ACHN (cell line): ENCODE data around the gene STAC3.
A peak's percentile ranks its signal among the peaks of the same experiment; 100 is the strongest.

Experiments
- DNase-seq: peaks from one replicate; pipeline ENCODE4 v3.0.0-alpha.2; 2015
- in situ Hi-C: cut with HindIII; loops from 2 replicates; pipeline ENCODE4 v1.10.0; 2017; ENCODE audit warnings: low sequenced_read_pairs, low pct_ligation_motif_present, low pct_unique_long_range_greater_than_20kb

Gene STAC3

DNA sequence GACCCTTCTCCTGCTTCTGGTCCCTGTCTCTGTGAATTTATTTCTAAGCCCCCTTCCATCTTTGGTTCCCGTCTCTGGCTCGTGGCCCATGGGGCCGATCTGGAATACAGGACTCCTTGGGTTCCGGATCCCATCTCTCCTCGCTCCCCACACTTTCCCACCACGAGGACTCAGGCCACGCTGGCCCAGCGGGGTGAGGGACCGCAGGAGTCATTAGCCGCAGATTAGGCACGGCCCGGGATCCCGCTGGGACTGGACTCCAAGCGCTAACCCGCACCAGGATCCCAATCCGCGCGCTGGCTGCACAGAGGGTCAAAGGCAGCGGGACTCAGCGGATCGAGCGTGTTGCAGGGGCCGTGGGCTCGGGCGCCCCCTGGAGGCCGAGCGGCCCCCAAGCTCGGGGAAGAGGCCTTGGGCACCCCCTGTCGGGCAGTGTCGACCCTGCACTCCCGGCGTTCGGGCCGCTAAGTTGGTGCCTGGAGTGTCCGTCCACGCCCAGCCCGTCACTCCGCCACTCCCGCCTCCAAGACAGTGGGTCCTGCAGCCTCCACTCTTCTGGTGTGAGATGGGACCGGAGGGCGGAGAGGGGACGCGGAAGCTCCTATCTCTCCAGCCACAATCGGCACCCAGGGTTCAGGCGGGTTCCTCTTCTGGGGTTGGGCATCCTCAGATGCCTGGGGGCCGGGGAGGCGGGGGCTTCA, 12.0 kb downstream of the STAC3 start:
- in situ Hi-C loops: no loop called here
- peak; percentile 93 for DNase-seq

DNA sequence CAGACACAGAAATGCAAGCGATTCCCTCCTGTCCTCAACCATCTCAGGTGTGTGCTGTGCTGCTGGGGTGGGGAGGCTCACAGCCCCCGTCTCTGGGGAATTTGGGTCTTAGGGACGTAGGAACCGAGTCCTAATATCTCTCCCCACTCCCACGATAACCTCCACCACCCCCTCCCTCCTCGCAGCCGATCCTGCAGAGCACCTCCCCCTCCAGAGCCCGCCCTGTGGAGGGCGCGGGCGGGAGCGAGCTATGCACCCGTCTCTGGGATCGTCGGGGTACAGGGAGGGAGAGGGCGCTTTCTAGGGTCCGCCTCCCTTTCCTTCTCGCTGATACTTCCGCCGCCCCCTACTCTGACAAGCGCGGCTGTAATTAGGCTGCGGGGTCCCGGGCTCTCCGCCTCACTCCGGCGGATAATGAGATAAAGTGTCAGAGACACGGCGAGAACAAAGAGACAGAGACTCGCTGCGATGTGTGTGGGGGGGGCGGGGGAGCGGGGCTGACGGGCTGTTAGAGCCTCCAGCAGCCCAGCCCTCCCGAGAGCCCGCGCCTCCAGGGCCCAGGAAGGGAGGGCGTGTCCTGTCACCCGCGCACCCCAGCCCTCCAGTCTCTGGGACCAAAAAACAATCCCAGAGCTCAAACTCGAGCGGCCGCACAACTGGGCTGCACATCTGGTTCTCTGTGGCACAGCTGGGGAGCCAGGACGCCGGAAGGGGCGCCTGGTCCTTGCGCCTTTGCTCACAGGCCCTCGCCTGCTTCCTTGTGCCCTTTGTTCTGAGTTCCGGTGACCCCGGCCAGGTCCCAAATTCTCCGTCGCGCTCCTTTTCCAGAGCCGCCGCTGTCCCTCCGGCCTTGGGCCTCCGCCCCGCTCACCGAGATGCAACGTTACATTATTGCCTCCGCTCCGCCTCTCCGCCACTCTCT, 12.8 kb downstream of the STAC3 start:
- DNase-seq: no peak
- in situ Hi-C loops: no loop called here

DNA sequence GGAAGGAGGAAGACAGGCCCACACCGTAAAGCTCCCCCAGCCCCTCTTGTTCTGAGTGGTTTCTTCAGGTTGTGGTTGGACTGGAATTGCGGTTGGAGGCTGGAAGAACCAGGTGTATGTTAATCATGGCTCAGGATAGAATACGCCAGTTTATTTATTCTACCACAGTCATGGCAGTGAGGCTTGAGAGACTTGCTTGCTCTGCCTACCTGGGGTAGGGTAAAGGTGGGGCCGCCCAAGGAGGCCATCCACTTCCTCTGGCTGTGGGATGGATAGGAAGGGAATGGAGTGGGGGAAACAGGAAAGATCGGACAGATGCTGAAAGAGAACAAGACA, 13.4 kb downstream of the STAC3 start:
- no peak for DNase-seq
- in situ Hi-C loops: no loop called here

DNA sequence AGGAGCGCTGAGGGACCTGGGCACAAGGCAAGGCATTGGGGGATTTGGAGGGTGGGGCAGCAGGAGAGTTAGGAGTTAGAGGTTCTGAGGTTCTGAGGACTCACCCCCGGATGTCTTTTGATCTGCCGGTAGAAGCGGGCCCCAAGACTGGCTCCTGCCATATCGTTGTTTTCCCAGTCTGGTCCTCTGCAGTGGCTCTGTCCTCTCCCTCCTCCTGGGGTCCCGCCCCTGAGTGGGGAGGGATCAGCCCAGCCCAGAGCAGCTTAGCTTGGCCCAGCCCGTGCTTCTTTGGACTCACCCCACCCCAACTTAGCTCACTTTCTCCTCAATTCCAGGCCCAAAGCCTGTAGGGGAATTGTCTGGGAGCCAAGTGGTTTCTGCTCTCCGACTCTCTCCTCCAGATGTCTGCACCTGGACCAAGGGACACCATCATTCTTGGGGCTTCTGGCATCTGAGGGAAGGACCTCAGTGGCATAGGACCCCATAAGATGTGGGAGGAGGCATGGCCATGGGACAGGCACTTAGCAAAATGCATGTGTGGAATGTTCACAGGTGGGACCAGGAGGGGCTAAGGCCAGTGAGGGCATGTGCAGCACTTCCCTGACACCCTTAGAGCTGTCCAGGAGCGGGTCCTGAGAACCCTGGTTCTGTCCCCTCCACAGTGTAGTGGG, 13.9 kb downstream of the STAC3 start:
- in situ Hi-C loops: no loop called here
- no peak for DNase-seq

DNA sequence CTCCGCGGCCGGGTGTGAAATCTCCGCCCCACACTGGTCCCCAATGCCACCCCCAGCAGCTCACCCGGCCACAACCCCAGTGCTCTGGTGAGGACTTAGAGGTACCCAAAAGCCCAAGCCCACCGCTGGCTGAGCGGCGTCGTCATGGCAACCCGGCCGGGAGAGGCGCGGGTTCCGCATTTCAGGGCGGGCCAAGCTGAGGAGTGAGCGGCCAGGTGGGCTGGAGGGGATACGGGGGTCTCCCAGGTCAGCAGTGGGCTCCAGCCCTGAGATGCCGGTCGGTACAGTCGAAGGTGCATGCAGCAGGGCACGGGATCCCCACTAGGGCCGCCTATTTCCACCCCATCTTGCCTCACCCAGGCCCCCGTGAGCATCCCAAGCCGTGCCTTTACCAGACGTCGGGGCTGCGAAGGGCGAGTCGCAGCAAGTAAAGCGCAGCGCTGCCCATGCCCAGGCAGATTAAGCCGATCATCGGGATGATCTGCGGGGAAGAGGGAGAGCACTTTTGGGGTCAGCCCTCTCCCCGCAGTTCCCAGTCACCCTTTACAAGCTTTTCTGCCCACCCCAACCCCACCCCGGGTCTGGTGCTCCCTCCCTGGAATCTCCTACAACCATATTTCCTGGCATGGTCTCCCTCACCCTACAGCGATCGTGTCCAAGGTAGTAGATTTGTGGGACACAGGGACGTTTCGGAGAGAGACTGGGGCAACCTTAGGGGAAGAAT, 14.6 kb downstream of the STAC3 start:
- DNase-seq: no peak
- in situ Hi-C loops: no loop called here

DNA sequence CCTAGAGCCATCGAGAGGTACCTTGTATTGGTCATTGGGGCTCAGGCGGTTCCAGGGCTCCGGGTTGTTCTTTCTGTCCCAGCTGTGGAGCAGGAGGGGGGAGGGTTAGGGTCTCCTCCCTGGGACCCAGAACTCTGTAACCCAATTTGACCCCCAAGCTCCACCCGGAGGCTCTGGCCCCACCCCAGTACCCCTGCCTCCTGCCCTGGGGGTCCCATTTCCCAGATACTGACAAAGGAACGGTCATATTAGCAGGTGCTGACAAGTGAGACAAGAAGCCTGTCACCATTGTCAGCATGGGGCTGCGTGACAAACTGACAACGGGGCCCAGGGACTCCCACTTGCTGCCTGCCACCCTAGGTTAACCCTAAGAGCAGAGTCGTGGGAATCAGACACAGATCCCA, 15.3 kb downstream of the STAC3 start:
- in situ Hi-C loops: no loop called here
- no peak for DNase-seq

DNA sequence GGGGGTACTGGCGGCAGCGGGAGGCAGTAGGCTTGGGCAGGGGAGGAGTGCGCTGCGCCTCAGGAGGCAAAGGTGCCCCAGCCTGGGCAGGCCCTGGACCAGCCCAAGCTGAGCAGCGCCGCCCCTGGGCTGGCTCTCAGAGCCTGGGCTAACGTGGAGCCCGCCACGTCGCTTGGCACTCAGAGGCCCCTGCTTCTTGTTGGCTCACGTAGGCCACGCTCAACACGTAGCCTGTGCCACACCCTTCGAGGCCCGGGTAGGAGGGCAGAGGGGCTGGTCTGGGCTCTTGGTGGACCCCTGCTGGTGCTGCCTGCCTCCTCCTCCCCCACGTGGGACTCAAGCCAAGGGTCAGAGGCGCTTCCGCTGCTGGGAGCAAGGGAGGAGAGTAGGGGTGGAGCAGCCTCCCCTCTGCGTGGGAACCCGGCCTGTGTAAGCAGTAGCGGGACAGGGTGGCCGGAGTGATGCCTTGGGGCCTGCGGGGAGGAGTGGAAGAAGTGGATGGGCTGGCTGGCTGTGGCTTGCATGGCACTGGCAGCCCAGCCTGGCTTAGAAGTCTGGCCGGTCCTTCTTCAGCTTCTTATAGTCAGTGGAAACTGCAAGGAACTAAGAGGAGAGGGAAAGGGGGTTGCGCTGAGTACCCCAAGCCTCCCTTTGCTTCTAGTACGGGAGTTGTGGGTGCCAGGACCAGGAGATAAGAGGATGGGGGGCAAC, 15.8 kb downstream of the STAC3 start:
- in situ Hi-C loops: no loop called here
- no peak for DNase-seq

DNA sequence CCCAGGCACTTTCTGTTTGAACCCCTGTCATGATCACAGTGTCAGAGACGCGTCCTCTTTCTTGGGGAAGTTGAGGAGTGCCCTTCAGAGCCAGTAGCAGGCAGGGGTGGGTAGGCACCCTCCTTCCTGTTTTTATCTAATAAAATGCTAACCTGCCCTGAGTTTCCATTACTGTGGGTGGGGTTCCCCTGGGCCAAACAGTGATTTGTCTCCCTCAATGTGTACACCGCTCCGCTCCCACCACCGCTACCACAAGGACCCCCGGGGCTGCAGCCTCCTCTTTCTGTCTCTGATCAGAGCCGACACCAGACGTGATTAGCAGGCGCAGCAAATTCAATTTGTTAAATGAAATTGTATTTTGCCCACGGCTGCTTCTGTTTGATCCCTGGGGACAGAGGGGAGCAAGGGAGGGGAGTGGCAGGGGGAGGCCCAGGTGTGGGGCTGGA, 16.4 kb downstream of the STAC3 start:
- no peak for DNase-seq
- in situ Hi-C loops: no loop called here

DNA sequence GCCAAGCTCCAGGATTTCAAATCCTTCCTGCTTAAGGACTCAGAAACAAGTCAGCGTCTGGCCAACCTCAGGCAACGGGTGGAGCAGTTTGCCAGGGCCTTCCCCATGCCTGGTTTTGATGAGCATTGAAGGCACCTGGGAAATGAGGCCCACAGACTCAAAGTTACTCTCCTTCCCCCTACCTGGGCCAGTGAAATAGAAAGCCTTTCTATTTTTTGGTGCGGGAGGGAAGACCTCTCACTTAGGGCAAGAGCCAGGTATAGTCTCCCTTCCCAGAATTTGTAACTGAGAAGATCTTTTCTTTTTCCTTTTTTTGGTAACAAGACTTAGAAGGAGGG, 16.8 kb downstream of the STAC3 start:
- no peak for DNase-seq
- in situ Hi-C loops: no loop called here

DNA sequence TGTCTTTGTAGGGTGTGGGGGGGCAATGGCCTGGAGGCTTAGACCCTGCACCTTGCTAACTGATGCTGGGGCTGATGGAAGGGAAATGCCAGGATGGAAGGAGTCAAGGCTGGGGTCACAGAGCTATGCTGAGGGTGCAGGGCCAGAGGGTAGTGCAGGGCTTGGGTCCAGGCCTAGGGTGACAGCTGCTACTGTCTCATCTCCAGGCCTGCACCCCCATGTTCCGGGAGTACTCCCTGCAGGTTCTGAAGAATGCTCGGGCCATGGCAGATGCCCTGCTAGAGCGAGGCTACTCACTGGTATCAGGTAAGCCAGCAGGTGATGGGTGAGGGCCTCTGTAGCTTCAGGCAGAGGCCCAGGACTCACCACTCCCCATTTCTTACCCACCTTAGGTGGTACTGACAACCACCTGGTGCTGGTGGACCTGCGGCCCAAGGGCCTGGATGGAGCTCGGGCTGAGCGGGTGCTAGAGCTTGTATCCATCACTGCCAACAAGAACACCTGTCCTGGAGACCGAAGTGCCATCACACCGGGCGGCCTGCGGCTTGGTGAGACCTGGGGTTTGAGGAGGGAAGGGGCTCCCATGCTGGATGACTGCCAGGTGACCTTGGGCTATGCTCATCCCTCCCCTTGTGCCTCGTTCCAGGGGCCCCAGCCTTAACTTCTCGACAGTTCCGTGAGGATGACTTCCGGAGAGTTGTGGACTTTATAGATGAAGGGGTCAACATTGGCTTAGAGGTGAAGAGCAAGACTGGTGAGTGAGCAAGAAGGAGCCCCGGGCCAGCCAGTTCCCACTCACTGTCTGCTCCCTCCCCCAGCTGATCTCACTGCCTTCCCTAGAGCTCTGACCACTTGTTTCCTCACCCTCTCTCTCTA, 17.4 kb downstream of the STAC3 start:
- no peak for DNase-seq
- in situ Hi-C loops: no loop called here

DNA sequence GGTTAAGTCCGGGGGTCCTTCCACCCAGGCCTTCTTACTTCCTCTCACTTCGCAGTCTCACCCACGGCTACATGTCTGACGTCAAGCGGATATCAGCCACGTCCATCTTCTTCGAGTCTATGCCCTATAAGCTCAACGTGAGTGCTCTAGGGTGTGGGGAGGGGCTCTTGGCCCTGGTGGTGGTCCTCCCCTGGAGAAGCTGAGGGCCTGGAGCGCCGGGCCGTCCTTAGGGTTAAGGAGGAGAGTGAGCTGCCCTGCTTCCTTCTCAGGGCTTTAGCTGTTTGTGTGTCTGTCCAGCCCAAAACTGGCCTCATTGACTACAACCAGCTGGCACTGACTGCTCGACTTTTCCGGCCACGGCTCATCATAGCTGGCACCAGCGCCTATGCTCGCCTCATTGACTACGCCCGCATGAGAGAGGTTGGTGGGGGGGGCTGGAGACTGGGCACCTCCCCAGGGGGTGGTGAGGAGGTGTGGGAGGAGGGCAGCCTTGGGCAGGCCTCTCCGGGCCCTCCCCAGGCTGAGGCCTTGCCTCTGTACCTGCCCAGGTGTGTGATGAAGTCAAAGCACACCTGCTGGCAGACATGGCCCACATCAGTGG, 18.7 kb downstream of the STAC3 start:
- in situ Hi-C loops: no loop called here
- no peak for DNase-seq

DNA sequence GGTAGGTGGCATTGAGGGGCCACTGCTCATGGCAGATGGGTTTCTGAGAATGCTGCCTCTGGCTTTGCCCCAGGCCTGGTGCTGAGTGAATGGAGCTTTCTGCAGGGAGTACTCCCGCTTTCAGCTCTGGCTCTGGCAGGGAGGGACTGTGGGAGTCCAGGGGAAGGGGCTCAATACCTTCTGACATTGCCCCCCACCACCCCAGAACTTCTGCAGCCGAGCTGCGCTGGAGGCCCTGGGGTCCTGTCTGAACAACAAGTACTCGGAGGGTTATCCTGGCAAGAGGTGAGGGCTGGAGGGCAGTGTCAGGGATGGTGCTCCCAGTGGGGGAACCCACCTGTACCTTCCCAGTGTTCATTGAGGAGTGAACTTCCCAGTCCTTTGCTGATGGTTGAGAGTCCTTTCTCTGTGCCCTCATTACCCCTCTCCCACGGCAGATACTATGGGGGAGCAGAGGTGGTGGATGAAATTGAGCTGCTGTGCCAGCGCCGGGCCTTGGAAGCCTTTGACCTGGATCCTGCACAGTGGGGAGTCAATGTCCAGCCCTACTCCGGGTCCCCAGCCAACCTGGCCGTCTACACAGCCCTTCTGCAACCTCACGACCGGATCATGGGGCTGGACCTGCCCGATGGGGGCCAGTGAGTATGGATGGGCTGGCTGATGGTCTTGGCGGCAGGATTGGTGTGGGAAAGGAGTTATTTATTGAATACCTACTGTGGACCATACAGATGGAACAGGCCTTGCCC, 19.5 kb downstream of the STAC3 start:
- in situ Hi-C loops: no loop called here
- no peak for DNase-seq

DNA sequence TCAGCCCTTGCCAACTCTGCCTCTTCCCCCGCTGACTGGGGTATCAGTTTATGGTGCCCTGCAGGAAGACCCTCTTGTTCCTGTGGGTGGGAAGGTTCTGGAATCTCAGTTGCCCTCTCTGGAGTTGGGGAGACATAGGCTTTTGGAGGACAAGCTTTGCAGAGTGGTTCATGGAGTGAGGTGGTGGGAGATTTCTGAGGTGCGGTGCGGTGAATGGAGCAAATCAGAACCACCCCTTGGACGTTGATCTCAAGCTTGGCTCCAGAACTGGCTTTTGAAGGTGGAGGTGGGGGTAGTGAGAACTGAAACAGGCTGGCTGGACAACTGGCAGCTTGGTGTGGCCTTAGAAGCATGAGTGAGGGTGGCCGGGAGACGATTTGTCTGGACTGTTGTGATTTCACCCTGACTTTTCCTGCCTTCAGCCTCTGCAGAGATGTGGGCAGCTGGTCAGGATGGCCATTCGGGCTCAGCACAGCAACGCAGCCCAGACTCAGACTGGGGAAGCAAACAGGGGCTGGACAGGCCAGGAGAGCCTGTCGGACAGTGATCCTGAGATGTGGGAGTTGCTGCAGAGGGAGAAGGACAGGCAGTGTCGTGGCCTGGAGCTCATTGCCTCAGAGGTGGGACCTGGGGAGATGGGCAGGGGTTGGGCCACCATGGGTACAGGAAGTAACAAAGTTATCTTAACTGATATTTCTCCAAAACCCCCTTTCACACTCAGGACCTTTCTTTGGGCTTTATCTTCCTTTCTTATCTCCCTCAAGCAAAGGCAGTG, 20.4 kb downstream of the STAC3 start:
- DNase-seq: no peak
- in situ Hi-C loops: no loop called here

DNA sequence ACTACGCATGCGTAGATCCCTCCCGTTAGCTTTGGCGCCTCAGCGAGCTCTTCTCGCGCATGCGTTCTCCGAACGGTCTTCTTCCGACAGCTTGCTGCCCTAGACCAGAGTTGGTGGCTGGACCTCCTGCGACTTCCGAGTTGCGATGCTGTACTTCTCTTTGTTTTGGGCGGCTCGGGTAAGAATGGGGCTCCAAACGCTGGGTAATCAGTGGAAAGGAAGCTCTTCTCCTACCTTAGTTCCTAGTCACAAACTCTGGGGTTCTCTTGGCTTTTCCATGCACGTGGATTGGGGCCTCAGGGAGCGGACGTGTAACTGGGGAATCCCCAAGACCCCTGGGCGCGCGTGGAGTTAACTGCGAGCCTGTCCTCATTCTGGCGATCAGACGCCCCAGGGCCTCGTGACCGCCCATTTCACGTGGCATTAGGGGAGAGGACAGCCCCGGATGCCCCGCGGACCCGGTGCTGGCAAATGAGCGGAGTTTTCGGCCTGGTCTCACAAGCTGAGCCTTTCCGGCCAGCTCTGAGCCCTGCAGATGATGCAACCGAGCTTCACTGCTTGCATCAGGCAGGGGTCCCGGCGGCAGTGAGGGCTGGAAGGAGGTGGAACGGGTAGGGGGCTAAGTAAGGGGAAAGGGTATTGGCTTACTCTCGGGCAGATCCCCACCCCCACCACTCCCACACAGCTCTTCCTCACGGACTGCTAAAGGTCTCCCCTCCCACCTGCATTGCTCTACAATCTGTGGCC, 21.2 kb downstream of the STAC3 start, which contains the start of gene SHMT2:
TSS of gene SHMT2 (plus strand) at position 78 of the 747 bp plus-strand sequence. CDS start at position 146, 68 bp downstream.
- in situ Hi-C loops: no loop called here
- peak; percentile 99 for DNase-seq

DNA sequence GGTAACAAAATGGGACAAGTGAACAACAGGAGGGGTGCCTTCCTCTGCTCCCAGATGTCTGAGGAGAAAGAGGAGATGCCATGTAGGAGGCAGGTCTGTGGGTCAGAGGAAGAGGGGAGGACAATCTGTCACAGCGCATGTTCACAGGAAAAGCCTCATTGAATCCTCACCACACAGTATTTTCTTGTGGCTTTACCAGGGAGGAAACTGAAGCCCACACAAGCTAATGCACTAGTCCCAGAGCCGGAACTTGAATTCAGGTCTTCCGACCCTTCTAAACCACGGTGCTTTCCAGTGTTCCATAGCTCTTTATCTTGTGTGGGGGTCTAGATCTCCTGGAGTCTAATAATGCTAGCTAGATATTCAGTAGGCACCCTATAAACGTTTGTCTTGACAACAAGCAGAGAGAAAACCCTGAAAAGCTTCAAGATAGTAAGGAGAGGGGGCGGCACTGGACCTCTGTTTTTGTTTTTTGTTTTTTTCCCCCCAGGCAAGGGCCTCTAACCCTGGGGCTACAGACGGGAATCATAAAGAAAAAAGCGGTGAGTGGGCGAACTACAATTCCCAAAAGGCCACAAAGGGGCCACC, 21.8 kb downstream of the STAC3 start:
- DNase-seq: no peak
- in situ Hi-C loops: no loop called here
